PC-9 (cell line): ENCODE data around the gene PWP2. TPM values are rescaled to one million over a fixed set of nuclear protein-coding genes. Genes with fewer than 3 reads are reported as not detected.

ENCODE experiments used
- BruUV-seq: library from RNA; stranded (reverse); fragments of 400-500 nt; replicated peaks from 2 replicates; lab custom pipeline; 2021; lab: Mats Ljungman, UMichigan
- CTCF ChIA-PET: fragments of 300-600 bp; sonication (Branson Sonifier 250); formaldehyde crosslinking; loops from one replicate; lab custom pipeline; 2022; ENCODE audit warnings: antibody characterized with exemption; lab: Charles Lee
- POLR2A ChIA-PET: fragments of 300-600 bp; sonication (Branson Sonifier 250); formaldehyde crosslinking; loops from one replicate; lab custom pipeline; 2022; ENCODE audit warnings: antibody characterized with exemption; ENCODE audit not compliant: unreplicated experiment; lab: Charles Lee
- DNase-seq, 2 experiments: peaks; one replicate each; pipeline versions ENCODE4 v3.0.0 to v3.0.0-alpha.2; 2015 to 2022; ENCODE audit warnings: mixed read lengths in 1 of 2
- H2AFZ ChIP-seq: fragments of 200-600 bp; sonication (generic); 2 replicates; pipeline ENCODE4 v1.8.1; 2017; ENCODE audit warnings: antibody characterized with exemption
- H3F3A ChIP-seq: fragments of 200-600 bp; sonication (generic); 2 replicates; pipeline ENCODE4 v1.8.1; 2017; ENCODE audit warnings: antibody characterized with exemption, mild to moderate bottlenecking, low read depth; ENCODE audit not compliant: insufficient read depth
- H3K27ac ChIP-seq: fragments of 200-600 bp; sonication (generic); 2 replicates; pipeline ENCODE4 v1.6.1; 2016; ENCODE audit warnings: mixed run types
- H3K27me3 ChIP-seq: fragments of 200-600 bp; sonication (generic); 2 replicates; pipeline ENCODE4 v1.6.1; 2016; ENCODE audit warnings: low read depth, mixed run types; ENCODE audit not compliant: insufficient read depth
- H3K36me3 ChIP-seq: fragments of 200-600 bp; sonication (generic); 2 replicates; pipeline ENCODE4 v1.6.1; 2016; ENCODE audit warnings: low read depth, mixed run types
- H3K4me1 ChIP-seq: fragments of 200-600 bp; sonication (generic); replicated peaks from 2 replicates; pipeline ENCODE4 v1.6.1; 2016; ENCODE audit warnings: mixed run types; ENCODE audit not compliant: insufficient read depth
- H3K4me2 ChIP-seq: fragments of 200-600 bp; sonication (generic); 2 replicates; pipeline ENCODE4 v1.6.1; 2017; ENCODE audit warnings: mixed run types
- H3K4me3 ChIP-seq: fragments of 200-600 bp; sonication (generic); 2 replicates; pipeline ENCODE4 v1.6.1; 2016; ENCODE audit warnings: mixed run types
- H3K79me2 ChIP-seq: fragments of 200-600 bp; sonication (generic); 2 replicates; pipeline ENCODE4 v1.6.1; 2017; ENCODE audit warnings: low read depth, mixed run types
- H3K9me2 ChIP-seq: fragments of 200-600 bp; sonication (generic); 2 replicates; pipeline ENCODE4 v1.8.1; 2017; ENCODE audit warnings: mild to moderate bottlenecking; ENCODE audit not compliant: insufficient read depth
- H3K9me3 ChIP-seq: fragments of 200-600 bp; sonication (generic); 2 replicates; pipeline ENCODE4 v1.8.1; 2016; ENCODE audit warnings: low read depth; ENCODE audit not compliant: insufficient read depth
- H4K20me1 ChIP-seq: fragments of 200-600 bp; sonication (generic); 2 replicates; pipeline ENCODE4 v1.8.1; 2017; ENCODE audit not compliant: insufficient read depth
- CTCF ChIP-seq: fragments of 200-600 bp; sonication (generic); conservative IDR thresholded peaks from 2 replicates; pipeline ENCODE4 v1.6.1; 2017; ENCODE audit warnings: mixed run types, antibody characterized with exemption, mild to moderate bottlenecking, moderate library complexity
- EZH2 ChIP-seq: fragments of 200-600 bp; sonication (generic); IDR thresholded peaks from 2 replicates; pipeline ENCODE4 v1.8.0; 2017; ENCODE audit warnings: antibody characterized with exemption, low read depth
- intact Hi-C: fragments of 100-400 bp; cut with micrococcal nuclease; formaldehyde crosslinking; loops from one replicate; pipeline ENCODE4 v1.10.0; 2022; ENCODE audit not compliant: unreplicated experiment
- total RNA-seq: library from RNA; stranded (reverse); gene quantifications from 2 replicates; pipeline ENCODE4 v1.2.3, GENCODE V29; 2021

Gene PWP2
- total RNA-seq, 1 experiment from 2014 or later = 22.6 TPM

GRCh38 chr21:44087426-44088400, 19.5 kb upstream of the PWP2 start:
- H3K79me2 ChIP-seq = no peaks in the 10 kb centered on the region
- no peaks in the 10 kb centered on the region for H3K36me3 ChIP-seq
- H3K27me3 ChIP-seq = no peaks in the 10 kb centered on the region
- BruUV-seq = no TSS peak
- no peaks in the 10 kb centered on the region for H4K20me1 ChIP-seq
- no peak overlapping the region for H3K4me2 ChIP-seq
- H3K9me3 ChIP-seq = no peaks in the 10 kb centered on the region
- ChIA-PET POLR2A (no interaction called here), CTCF (no interaction called here)
- H3K4me1 ChIP-seq = peaks cover 14% of the 10 kb centered on the region
- intact Hi-C loops = no loop called here
- peaks cover 2% of the 10 kb centered on the region; the same call in 1 of the 2 replicates for H3F3A ChIP-seq
- H3K9me2 ChIP-seq = no peaks in the 10 kb centered on the region
- H2AFZ ChIP-seq = no peak overlapping the region
- no peak for TF ChIP-seq EZH2
- no peak for TF ChIP-seq CTCF
- no peak overlapping the region for H3K4me3 ChIP-seq
- H3K27ac ChIP-seq = no peak overlapping the region
- no peak for DNase-seq

- no peak for TF ChIP-seq EZH2
- no peak for TF ChIP-seq CTCF
- no peaks in the 10 kb centered on the region for H3K9me2 ChIP-seq
- no peak for DNase-seq
- H3K27ac ChIP-seq = no peak overlapping the region
- ChIA-PET CTCF (no interaction called here), POLR2A (no interaction called here)
- no peaks in the 10 kb centered on the region for H4K20me1 ChIP-seq
- H3K79me2 ChIP-seq = no peaks in the 10 kb centered on the region
- H3K4me1 ChIP-seq = peaks cover 8% of the 10 kb centered on the region
- no TSS peak for BruUV-seq
- no peaks in the 10 kb centered on the region for H3K36me3 ChIP-seq
- intact Hi-C loops = no loop called here
- no peaks in the 10 kb centered on the region for H3F3A ChIP-seq
- no peaks in the 10 kb centered on the region for H3K9me3 ChIP-seq
- H3K4me2 ChIP-seq = no peak overlapping the region
- no peak overlapping the region for H3K4me3 ChIP-seq
- no peak overlapping the region for H2AFZ ChIP-seq
- no peaks in the 10 kb centered on the region for H3K27me3 ChIP-seq
These were observed 18.8 kb upstream of the PWP2 start for GRCh38 chr21:44088401-44088780.

- 0 out of 2 replicates have a peak, but pooled peaks cover under 1% of the 10 kb centered on the region for H3K36me3 ChIP-seq
- H3K4me3 ChIP-seq = no peak overlapping the region
- H3K27ac ChIP-seq = no peak overlapping the region
- no peaks in the 10 kb centered on the region for H3K79me2 ChIP-seq
- H2AFZ ChIP-seq = no peak overlapping the region
- ChIA-PET CTCF (no interaction called here), POLR2A (no interaction called here)
- intact Hi-C loops = no loop called here
- no peaks in the 10 kb centered on the region for H3F3A ChIP-seq
- no peaks in the 10 kb centered on the region for H3K4me1 ChIP-seq
- DNase-seq = no peak
- no peak for TF ChIP-seq CTCF
- TF ChIP-seq EZH2 = no peak
- no peaks in the 10 kb centered on the region for H3K9me3 ChIP-seq
- H3K9me2 ChIP-seq = no peaks in the 10 kb centered on the region
- no peak overlapping the region for H3K4me2 ChIP-seq
- no peaks in the 10 kb centered on the region for H4K20me1 ChIP-seq
- BruUV-seq = no TSS peak
- no peaks in the 10 kb centered on the region for H3K27me3 ChIP-seq
These were observed 17.9 kb upstream of the PWP2 start for GRCh38 chr21:44089001-44089911.
